Measurements from ENCODE around the gene LRBA.
"Not testable (repeated sequence)": the region's sequence is repeated elsewhere in the genome, so short reads cannot be mapped to it uniquely, and the experiment has no call there.

Gene LRBA

DNA sequence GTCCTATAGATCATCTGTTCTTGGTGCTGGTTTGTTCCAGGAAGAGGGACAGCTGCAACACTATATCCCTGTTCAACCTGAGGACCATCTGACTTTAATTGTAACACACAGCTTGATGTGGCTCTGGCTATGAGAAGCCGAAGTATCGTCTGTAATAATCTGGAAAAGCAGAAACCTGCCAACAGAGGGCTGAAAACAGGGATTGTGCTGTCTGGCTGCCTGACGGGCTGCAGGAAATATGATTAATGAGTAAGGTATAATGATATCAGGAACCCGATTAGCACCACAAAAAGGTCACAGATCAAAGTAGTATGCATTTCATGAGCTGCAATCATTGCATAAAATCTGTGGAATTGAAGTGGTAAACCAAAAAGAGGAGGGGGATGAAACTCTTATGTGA is 603.6 kb downstream of the LRBA start:
- no peak for DNase-seq (ENCODE audit: low read depth)

DNA sequence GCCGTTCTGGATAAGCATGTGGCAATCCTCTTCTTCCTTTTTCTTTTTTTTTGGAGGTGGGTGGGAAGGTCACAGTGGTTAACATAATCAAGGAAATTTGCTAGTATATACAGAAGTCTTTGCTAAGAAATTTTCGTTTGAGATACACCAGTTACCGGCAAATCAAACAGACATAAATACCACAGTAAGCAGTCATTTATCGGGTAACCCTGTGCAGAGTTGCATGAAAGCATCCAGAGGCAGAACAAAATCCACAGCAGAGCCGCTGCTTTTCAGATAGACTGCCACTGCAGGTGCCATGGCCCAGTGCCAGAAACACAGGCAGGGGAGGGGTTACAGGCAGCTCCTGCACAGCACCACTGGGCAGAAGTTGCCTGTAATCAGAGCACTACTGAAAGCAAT is 612.2 kb downstream of the LRBA start:
- DNase-seq (ENCODE audit: low read depth), result no peak

DNA sequence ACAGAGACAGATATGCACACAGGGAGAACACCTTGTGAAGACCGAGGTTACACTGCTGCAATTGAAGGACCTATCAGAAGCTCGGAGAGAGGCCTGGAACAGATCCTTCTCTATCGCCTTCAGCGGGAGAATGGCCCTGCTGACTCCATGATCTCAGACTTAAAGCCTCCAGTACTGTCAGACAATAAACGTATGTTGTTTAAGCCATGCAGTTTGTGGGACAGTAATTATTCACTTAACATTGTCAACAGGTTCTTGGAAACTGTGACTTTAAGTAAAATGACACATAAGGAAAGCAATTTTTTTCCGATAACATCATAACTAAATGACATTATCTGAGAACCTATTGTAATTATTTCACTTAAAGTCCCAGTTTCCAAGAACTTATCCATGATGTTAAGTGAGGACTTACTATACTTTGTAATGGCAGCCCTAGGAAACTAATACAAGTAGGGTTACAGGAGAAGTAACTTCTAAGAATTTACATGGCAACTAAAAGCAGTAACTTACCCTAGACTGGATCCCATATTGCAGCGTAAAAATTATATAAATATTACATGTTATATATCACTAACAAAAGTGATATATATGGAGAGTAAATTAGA is 613.9 kb downstream of the LRBA start:
- DNase-seq (ENCODE audit: low read depth), result no peak

DNA sequence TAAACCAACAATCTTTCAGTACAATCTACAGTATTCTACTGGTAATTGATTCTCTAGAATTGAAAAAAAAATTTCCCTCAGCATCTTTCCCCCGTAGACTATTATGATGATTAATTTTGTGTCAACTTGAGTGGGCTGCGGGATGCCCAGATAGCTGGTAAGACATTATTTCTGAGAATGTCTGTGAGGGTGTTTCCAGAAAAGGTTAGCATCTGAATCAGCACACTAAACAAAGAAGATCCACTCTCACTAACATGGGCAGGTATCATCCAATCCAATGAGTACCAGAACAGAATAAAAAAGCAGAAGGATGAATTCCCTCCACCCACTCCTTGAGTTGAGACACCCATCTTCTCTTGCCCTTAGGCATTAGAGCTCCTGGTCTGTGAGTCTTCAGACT is 619.2 kb downstream of the LRBA start:
- no peak for DNase-seq (ENCODE audit: low read depth)

DNA sequence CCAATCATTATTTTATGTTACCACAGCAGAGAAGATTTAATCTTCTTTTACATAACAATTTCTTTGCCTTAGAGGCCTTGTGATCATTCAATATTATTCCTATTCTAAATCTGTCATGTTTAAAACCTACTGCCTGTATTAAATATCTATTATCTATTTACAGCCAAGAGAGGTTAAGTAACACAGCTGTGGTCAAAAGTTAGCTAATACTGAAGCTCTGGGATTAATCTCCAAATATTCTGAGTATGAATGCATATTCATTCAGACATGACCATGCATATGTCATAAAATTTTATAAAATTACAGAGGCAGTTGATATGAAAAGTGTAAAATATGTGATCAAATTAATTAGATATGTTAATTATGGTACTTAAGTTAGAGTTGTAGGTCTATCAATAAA is 621.0 kb downstream of the LRBA start:
- DNase-seq (ENCODE audit: low read depth), result no peak

DNA sequence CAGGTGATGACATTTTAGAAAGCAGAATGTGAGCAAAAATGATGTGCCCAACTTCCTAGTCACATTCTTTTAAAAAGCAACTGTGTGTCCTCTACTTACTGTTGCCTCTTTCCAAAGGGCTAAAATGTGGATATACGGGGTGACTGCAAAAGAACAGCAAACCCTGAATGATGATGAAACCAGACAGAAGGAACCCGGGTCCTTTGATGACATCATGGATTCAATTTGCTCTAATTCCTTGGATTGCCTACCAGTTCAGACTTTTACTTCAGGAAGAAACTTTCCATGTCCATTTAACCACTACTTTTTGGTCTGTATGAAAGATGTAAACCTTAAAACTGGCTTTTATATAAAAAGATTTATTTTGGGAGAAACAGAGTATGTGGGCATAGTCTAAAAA is 624.0 kb downstream of the LRBA start:
- no peak for DNase-seq (ENCODE audit: low read depth)

DNA sequence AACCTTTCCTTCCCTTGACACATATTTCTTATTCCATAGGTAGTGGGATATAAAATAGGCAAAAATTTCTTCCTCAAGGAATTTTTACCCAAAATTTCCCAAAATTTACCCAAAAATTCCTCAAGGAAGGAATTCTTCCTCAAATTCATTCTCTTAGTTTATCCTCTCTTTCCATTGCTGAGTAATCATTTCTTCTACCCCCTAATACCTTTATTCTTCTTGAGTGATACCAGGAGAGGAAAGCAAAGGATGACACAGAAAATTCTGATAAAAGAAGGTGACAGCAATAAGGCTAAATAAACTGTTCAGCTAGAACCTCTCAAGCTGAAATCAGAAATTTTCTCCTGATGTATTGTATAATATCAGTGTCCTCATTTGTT is 624.6 kb downstream of the LRBA start:
- DNase-seq (ENCODE audit: low read depth), result no peak

DNA sequence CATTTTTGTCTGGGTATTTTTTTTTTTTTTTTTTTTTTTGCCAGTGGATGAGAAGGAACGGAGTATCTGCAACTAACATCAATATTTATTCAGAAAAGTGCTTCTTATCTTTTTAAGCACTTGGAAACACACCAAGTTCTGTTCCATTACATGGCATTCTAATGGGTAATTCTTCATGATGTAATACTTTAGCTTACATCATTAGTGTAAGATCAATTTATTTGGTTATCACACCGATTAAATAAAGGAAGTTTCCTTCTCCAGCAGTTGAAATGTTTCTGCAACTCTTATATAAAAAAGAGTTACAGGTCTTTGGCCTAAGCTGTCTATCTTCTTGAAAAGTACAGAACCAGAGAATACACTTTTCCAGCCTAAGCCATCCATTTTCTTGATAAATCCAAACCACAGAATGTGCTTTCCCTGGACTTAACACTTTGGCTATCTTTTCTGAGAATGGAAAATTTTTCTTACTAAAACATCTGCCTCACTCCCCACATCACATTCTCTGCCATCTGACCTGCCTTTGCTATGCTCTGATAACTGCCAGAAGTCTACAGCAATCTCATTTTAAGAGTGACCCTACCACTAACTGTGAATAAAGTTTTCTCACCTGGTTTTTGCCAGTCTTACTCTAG is 625.1 kb downstream of the LRBA start:
- no peak for DNase-seq (ENCODE audit: low read depth)

DNA sequence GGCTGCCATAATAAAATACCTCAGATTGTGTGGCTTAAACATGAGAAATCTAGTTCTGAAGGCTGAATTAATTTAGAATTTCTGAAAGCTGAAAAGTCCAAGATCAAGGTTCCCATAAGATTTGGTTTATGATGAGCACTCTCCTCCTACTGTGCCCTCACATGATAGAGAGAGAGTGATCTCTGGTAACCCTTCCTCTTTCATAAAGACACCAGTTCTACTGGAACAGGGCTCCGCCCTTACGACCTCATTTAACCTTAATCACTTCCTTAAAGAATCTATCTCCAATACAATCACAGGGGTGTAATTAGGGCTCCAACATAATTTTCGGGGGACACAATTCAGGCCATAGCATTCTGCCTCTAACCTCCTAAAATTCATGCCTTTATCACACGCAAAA is 627.1 kb downstream of the LRBA start:
- DNase-seq (ENCODE audit: low read depth), result no peak

DNA sequence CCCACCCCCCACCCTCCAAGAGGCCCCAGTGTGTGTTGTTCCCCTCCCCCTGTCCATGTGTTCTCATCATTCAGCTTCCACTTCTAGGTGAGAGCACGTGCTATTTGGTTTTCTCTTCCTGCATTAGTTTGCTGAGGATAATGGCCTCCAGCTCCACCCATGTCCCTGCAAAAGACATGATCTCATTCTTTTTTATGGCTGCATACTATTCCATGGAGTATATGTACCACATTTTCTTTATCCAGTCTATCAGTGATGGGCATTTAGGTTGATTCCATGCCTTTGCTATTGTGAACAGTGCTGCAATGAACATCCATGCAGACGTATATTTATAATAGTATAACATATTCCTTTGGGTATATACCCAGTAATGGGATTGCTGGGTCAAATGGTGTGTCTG is 628.7 kb downstream of the LRBA start:
- not testable (repeated sequence) for DNase-seq (ENCODE audit: low read depth)

DNA sequence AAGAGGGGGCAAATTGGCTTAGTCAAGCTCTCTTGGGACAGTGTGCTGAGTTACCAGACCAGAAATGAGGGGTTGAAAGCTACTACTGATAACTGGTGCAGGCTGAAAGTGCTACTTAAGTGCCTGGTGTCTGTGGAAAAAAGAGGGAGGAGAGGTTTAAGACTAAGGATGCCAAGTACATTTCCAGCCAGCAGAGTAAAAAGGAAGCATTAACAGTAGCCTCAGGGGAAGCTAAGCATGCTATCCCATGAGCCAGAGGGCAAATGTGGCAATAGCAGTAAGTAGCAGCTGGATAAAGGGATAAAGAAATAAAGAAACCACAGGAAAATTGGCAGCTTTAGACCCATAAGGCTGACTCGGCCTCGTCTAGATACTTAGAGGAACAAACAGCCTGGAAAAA is 629.5 kb downstream of the LRBA start:
- no peak for DNase-seq (ENCODE audit: low read depth)

DNA sequence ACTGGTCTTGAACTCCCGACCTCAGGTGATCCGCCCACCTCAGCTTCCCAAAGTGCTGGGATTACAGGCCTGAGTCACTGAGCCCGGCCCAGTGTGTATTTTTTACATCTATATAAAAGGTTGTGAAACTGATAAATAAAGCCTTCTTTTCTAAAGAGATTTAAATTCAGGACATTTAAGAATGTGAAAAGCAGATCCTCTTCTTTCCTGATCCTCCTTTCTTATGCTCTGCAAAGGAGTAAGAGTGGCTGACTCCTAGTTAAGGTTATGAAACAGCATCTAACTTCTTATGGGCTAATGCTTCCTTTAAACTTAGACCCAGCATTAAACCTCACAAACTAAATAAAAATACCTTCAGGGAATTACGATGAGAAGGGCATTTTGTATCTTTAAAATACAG is 630.8 kb downstream of the LRBA start:
- DNase-seq (ENCODE audit: low read depth), result no peak

DNA sequence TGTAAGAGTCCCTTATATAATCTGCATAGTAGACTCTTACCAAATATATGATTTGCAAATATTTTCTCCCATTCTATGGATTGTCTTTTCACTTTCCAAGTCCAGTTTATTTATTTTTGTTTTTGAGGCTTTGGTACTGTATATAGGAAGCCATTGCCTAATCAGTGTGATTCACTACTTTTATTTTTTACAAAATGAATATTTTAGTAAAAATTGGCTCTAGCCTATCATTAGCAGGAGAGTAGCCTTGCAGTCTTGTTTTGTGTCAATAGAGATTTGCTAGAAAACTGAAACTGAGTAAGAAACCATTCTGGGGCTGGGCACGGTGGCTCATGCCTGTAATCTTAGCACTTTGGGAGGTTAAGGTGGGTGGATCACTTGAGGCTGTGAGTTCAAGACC is 633.1 kb downstream of the LRBA start:
- DNase-seq (ENCODE audit: low read depth), result no peak

DNA sequence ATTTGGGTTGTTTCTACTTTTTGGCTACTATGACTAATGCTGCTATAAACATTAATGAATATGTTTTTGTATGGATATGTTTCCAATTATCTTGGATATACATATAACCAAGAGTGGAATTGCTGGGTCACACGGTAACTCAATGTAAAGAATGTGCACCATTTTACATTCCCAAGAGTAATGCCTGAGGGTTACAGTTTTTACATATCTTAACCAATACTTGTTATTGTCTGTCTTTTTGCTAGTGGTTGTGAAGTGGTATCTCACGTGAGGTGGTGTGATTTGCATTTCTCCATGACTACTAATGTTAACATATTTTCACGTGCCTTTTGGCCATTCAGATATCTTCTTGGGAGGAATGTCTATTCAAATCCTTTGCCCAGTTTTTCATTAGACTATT is 633.5 kb downstream of the LRBA start:
- no peak for DNase-seq (ENCODE audit: low read depth)

DNA sequence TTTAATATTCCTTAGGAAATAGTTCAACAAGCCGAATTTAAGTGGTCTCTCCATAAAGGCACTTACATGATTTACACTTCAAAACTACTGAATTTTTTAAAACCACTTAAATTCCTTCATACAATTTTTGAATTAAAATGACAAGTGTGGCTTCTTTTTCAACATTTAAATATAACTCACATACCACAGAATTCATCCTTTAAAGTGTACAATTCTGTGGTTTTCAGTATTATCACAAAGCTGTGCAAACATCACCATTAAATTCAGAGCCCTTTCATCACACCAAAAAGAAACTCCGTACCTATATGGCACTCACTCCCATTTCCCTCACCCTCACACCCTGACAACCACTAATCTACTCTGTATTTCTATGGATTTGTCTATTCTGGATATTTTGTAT is 634.0 kb downstream of the LRBA start:
- DNase-seq (ENCODE audit: low read depth), result no peak

DNA sequence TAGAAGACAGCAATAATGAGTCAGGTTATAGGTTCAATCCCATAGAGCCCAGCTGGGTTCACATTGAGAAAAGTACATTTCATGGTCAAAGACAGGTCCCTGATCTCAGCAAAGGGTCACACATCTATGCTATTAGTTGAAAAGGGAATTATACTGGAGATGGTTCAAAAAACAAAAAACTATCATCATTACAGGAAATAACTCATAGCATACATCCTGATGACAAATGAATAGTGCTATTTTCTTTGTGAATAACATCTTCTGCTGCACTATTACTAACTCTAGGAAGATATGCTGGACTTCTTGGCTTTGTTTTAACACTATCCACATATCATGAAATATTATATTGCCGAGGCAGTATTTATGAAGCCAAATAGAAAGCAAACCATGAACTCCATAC is 635.6 kb downstream of the LRBA start:
- no peak for DNase-seq (ENCODE audit: low read depth)

DNA sequence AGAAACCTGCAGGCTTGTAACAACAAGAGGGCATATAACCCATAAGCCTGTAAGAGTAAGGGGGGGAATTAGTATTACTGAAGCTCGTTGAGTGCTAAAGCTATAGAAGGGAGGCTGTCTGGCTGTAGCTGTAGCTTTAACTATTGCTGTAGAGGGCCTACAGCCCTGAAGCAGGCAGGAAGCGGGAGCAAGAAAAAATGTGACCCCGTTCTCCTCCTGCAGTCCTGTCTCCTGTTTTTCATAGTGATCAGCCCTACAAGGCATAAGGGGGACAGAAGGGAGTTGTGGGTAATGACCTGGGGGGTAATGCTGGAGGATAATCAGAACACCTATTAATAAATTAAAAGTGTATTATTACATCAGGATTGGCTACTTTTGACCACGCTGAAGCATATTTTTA is 640.1 kb downstream of the LRBA start:
- DNase-seq (ENCODE audit: low read depth), result no peak

DNA sequence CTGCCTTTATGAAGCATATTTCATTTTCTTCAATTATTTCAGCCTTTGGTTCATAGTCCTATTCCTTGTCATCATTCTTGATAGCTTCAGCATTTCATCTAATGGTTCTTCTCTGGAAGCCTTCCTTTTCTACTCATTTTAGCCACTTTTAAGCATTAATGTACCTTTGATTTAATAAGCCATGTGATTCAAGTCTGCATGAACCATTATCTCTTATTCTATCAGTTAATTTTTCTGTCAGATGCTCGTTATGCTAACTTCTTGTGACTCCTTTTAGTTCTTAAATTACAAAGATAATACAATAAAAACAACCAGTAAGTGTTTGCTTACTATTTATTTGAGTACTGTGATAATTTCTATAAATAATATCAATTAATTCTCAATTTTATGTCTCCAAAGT is 643.2 kb downstream of the LRBA start:
- DNase-seq (ENCODE audit: low read depth), result no peak

DNA sequence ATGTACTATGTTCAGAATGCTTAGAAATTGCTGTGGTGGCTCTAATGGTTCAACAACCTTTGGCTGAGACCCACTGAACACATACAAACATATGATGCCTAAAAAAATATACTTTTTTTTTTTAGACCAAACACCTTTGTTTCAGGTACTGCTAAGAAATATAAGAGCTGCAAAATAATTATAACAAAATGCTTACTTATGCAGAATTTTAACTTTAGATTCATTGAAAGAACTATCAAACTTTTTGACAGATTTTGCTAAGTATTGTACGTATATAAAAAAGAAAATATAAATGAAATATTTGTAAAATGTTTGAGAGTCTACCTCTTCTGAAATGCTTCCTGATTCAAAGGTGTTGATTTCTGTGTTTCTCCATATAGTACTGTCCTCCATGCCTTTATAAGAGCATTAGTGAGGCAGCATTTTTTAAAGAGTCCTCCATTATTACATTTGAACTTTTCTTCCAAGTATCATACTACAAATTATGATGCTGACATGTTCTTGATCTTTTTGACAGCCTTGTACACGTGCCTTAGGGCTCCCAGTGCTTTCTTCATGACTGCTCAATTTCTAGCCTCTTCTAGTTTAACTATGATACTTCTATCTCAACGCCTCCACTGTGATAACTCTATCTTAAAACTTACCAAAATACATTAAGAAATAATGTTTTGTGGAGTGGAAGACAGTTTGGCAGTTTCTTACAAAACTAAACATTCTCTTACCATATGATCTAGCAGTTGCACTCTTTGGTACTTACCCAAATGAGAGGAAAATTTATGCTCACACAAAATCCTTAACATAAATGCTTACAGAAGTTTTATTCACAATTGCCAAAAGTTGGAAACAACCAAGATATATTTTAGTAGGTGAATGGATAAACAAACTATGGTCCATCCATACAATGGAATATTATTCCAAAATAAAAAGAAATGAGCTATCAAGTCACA is 645.4 kb downstream of the LRBA start:
- no peak for DNase-seq (ENCODE audit: low read depth)

DNA sequence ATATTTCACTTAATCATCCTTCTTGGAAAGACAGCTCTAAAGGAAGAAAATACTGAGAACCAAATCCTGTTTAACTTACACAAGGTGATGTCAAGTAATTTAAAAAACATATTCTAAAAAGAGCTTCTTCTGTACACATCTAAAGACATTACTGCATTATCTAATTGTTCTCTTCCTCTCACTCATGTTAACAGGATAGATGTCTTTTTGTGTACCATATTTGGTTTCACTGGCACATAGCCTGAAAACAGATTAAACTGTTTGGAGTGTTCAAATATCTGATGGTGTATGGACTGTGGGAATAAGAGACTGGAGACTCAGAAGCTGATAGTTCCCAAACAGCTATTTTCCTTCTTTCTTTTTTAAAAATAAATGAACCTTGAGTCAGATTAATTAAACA is 646.4 kb downstream of the LRBA start:
- DNase-seq (ENCODE audit: low read depth), result no peak

DNA sequence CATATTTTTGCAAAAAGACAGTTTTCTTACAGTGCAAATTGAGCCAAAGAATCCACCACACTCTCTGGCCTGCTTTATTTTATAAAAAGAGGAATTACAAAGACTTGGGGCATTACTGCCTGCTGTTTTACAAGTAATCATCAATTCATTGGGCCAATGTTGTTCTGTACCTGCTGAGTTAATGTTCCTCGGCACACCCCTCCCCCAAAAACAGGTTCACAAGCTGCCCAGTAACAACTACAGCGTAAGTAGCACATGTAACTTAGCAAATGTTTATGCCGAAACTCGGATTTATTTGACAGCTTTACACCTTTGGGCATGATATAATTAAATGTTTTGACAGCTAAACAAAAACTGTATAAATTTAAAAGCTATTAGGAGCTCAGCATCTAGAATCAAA is 647.8 kb downstream of the LRBA start:
- no peak for DNase-seq (ENCODE audit: low read depth)

DNA sequence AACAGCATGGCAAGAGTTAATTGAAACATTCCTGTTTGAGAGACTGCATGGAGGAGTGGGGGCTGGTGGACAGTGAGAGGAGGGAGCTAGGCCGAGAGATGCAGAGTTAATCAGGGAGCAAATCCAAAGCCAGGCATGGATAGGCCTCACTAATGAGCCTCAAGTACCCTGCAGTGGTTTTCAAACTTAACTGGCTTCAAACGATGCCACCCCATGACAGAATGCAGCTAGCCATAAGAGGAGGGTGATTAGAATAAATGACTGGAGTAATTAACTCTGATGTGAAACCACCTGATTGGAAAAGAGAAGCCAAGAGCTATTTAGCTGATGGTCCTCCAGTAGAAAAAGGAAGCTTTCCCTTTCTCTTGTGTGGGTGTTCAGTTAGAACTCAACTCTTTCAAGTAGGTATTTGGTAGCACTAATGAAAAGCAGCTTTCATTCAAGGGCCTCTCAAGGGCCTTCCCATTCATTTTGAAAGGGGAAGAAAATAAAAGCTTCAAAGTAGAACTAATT is 648.5 kb downstream of the LRBA start:
- no peak for DNase-seq (ENCODE audit: low read depth)
